22Rv1 (cell line): ENCODE measurements around the gene SORL1.

ENCODE experiments used
- CTCF ChIP-seq: fragments of 450-650 bp; IDR thresholded peaks from 2 replicates; pipeline ENCODE4 v1.5.1; 2017; ENCODE audit warnings: mild to moderate bottlenecking
- ZFX ChIP-seq: fragments of 450-650 bp; IDR thresholded peaks from 2 replicates; pipeline ENCODE4 v1.6.1; 2017; ENCODE audit warnings: antibody characterized with exemption, borderline replicate concordance

- TF ChIP-seq CTCF (no peak), ZFX (no peak)
These were observed 4.8 kb downstream of the SORL1 start for GRCh38 chr11:121456816-121457431.
